ENCODE results near the gene TRIM2.

Gene TRIM2

GRCh38 chr4:153349206-153349805, 145.1 kb downstream of the TRIM2 start:
- no peak for TF ChIP-seq CTCF (IDR thresholded peaks at IDR 0.05; ENCODE audit: insufficient read depth, low read length, missing control alignments)
- DNase-seq (ENCODE audit: low read depth, low spot score): no peak
- no peak overlapping the region for H3K4me3 ChIP-seq (ENCODE audit: low read depth, low read length)
- ChIA-PET POLR2A (interaction anchor here (1.0 to 1.4 kb wide), 2 partner anchors 117 to 225 kb away, joined by 3 read pairs; partner anchors contain the start of gene TMEM131L), CTCF (interaction anchor here (9.8 kb wide), 1 partner anchor 222 kb away, joined by 199 read pairs; no protein-coding TSS in a partner anchor)

- no peak for TF ChIP-seq CTCF (IDR thresholded peaks at IDR 0.05; ENCODE audit: insufficient read depth, low read length, missing control alignments)
- no peak for DNase-seq (ENCODE audit: low read depth, low spot score)
- POLR2A ChIA-PET: no interaction called here
- CTCF ChIA-PET: interaction anchor here (1.2 to 1.3 kb wide), 2 partner anchors 18 to 215 kb away, joined by 3 to 4 read pairs; no protein-coding TSS in a partner anchor
- no peak overlapping the region for H3K4me3 ChIP-seq (ENCODE audit: low read depth, low read length)
Observed at GRCh38 chr4:153362184-153362583, 157.9 kb downstream of the TRIM2 start.

- no peak for DNase-seq (ENCODE audit: low read depth, low spot score)
- no peak for TF ChIP-seq CTCF (IDR thresholded peaks at IDR 0.05; ENCODE audit: insufficient read depth, low read length, missing control alignments)
- ChIA-PET POLR2A (no interaction called here), CTCF (interaction anchor here (0.9 to 1.4 kb wide), 2 partner anchors 20 to 210 kb away, joined by 3 to 5 read pairs; partner anchors contain the start of gene MND1)
- no peak overlapping the region for H3K4me3 ChIP-seq (ENCODE audit: low read depth, low read length)
Observed at GRCh38 chr4:153364061-153364460, 159.8 kb downstream of the TRIM2 start.

GRCh38 chr4:153365003-153365402, 160.8 kb downstream of the TRIM2 start:
- TF ChIP-seq CTCF (IDR thresholded peaks at IDR 0.05; ENCODE audit: insufficient read depth, low read length, missing control alignments): no peak
- CTCF ChIA-PET: interaction anchor here (1.4 kb wide), 1 partner anchor 21 kb away, joined by 5 read pairs; the partner anchor contains the start of gene MND1
- POLR2A ChIA-PET: no interaction called here

GRCh38 chr4:153366486-153366885, 162.2 kb downstream of the TRIM2 start:
- TF ChIP-seq CTCF (IDR thresholded peaks at IDR 0.05; ENCODE audit: insufficient read depth, low read length, missing control alignments): no peak
- ChIA-PET CTCF (no interaction called here), POLR2A (no interaction called here)
- H3K4me3 ChIP-seq (ENCODE audit: low read depth, low read length): no peak overlapping the region
- DNase-seq (ENCODE audit: low read depth, low spot score): no peak

More at GRCh38 chr4:153365003-153365402, 160.8 kb downstream of the TRIM2 start:
- DNase-seq (ENCODE audit: low read depth, low spot score): no peak
- H3K4me3 ChIP-seq (ENCODE audit: low read depth, low read length): no peak overlapping the region

GRCh38 chr4:153367092-153367491, 162.8 kb downstream of the TRIM2 start:
- no peak overlapping the region for H3K4me3 ChIP-seq (ENCODE audit: low read depth, low read length)
- no peak for DNase-seq (ENCODE audit: low read depth, low spot score)
- ChIA-PET POLR2A (no interaction called here), CTCF (no interaction called here)
- TF ChIP-seq CTCF (IDR thresholded peaks at IDR 0.05; ENCODE audit: insufficient read depth, low read length, missing control alignments): no peak

Data from AG04449 (cell line).